GM18505 (cell line): ENCODE measurements around the gene GLYATL3.

Source experiments
- ATAC-seq: cut with Tn5 transposase; IDR thresholded peaks from one replicate; pipeline ENCODE4 v1.9.1; 2021; ENCODE audit not compliant: unreplicated experiment
- POLR2A ChIP-seq: IDR thresholded peaks from 4 replicates; pipeline ENCODE4 v1.6.1; 2011; ENCODE audit warnings: borderline replicate concordance; ENCODE audit not compliant: insufficient read depth, insufficient read length; ENCODE audit errors: extremely low read depth

GLYATL3 gene

DNA sequence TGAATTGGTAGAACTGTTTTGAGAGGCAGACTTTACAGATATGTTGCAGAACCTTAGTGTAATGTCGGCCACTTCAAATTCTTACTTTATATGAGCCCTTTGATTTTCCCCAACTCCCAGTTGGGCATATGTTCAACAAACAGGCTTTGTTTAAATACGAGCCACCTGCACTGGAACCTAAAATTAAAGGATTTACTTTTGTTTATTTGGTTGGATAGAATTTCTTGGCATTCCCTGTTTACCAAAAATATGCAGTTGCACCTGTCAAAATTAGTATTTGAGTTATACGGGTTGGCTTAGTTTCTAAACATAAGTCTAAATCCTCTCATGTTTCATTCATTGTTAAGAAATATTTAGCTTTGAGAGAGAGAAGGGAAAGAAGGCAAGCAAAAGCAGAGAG is 2.4 kb upstream of the GLYATL3 start:
- no peak for ATAC-seq
- TF ChIP-seq POLR2A, result no peak

GRCh38 chr6:49499126-49499525 is 597 bp upstream of the GLYATL3 start:
- no peak for TF ChIP-seq POLR2A
- no peak for ATAC-seq

DNA sequence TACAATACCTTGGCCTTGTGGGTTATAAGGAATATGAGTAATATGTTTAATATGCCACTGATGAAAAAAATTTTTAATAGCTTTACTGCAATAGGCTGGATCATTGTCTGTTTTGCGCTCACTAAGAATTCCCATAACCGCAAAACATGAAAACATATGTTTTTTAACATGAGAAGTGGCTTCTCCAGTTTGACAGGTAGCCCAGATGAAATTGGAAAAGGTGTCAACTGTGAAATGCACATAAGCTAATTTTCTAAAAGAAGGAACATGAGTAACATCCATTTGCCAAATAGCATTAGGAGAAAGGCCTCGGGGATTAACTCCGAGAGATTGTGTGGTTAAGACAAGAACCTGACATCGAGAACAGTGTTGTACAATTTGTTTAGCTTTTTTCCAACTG is 4.9 kb downstream of the GLYATL3 start:
- TF ChIP-seq POLR2A, result no peak
- no peak for ATAC-seq

DNA sequence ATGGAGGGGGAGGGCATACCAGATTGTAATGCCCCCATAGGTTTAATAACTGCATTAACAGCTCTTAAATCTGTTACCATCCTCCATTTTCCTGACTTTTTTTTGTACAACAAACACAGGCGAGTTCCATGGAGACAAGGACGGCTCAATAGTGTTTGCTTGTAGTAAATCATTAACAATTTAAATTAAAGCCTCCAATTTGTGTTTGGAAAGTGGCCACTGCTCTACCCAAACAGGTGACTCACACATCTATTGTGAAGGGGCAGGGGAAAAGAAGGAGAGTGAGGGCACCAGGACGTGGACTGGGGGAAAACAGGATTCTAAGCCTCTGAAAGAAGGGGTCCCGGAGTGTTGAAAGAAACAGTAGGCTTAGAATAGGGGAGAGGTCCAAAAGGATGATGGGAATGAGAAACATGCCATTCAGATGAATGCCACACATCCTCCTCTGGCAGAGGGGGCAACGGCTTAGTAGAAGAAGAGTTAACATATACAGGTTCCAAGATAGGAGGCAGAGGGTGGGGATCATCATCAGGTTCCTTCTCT is 6.9 kb downstream of the GLYATL3 start:
- ATAC-seq, result no peak
- no peak for TF ChIP-seq POLR2A

DNA sequence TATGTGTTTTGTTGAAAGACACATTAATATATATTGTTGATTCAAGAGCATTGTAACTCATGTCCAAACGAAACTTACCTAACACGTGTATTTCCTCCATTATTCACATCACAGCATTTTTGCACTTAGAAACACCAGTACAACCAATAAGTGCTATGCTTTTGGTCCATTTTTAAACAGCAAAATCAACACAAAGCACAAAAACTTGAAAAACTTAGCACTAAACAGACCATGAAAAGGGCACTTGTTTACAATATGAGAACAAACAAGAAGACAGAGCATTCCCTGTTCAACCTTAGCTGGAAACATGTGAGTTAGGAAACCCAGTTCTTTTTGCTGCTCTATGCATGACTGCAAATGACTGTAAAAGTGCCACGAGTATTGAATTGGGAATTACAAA is 9.6 kb downstream of the GLYATL3 start:
- ATAC-seq, result no peak
- TF ChIP-seq POLR2A, result no peak

GRCh38 chr6:49513153-49513989 is 13.6 kb downstream of the GLYATL3 start:
- ATAC-seq, result no peak
- TF ChIP-seq POLR2A, result no peak

DNA sequence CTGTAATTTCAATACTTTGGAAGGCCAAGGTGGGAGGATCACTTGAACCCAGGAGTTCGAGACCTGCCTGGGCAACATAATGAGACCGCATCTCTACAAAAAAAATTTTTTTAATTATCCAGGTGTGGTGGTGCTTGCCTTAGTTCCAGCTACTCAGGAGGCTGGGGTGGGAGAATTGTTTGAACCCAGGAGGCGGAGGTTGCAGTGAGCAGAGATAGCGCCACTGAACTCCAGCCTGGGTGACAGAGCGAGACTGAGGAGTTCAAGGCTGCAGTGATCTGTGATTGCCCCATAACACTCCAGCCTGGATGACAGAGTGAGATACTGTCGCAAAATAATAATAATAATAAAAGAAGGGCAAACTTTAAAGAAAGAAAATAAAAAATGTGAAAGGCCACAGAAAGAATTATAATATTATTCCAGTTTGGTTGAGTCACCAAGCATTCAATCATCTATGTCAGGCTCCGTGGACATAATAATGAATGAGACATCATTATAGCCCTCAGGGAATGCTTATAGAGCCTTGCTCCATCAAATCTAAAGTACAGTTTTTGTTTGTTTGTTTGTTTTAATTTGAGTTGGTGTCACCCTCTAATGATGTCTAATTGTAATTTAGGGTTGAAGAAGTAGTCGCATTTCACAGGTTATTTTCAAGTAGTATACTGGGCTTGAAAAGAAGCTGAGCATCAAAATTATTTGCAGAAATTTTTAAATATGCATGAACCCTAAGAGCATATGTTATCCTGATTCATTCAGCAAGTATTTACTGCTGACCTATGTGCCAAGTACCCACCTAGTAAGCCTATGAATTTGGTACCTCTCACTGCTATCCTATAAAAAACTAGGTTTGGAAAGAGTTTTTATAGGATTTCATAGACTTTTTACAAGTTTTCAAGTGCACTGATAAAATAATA is 15.1 kb downstream of the GLYATL3 start:
- ATAC-seq, result no peak
- TF ChIP-seq POLR2A, result no peak

GRCh38 chr6:49515485-49516146 is 15.9 kb downstream of the GLYATL3 start:
- no peak for ATAC-seq
- TF ChIP-seq POLR2A, result no peak

- no peak for ATAC-seq
- TF ChIP-seq POLR2A, result no peak
Measured at GRCh38 chr6:49516147-49516505, 16.4 kb downstream of the GLYATL3 start.

DNA sequence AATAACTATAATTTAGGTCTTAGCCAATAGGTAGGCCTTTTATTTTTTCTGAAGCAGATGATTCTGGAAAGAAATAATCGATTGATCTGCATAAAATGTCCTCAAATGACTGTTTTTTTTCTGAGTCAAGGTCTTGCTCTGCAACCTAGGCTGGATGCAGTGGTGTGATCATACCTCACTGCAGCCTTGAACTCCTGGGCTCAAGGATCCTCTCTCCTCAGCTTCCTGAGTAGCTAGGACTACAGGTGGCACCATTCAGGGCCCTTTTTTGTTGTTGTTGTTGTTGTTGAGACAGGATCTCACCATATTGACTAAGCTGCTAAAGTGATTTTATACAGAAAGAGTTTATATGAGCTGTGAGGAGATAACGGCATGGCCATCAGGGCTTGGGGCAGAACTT is 18.2 kb downstream of the GLYATL3 start:
- ATAC-seq, result no peak
- no peak for TF ChIP-seq POLR2A

- TF ChIP-seq POLR2A, result no peak
Measured at GRCh38 chr6:49519660-49520059, 19.9 kb downstream of the GLYATL3 start.

GRCh38 chr6:49522710-49523593 is 23.2 kb downstream of the GLYATL3 start:
- no peak for ATAC-seq
- no peak for TF ChIP-seq POLR2A

More at GRCh38 chr6:49519660-49520059, 19.9 kb downstream of the GLYATL3 start:
- peak; percentile 95 for ATAC-seq
